Peyer's patch (tissue), 4 donors: ENCODE results near the gene ZNF222.

Experiments used
- POLR2A ChIP-seq, 2 donors: fragments of 450-650 bp; IDR thresholded peaks; one replicate each; pipeline ENCODE4 v1.5.1; 2017; ENCODE audit warnings: antibody characterized with exemption in 2 of 2, mild to moderate bottlenecking in 2 of 2, moderate library complexity in 2 of 2
- TF ChIP-seq, protein P1 (sequence below), 6 experiments: fragments of 450-650 bp in 4 of 6; fragments of 200-600 bp in 2 of 6; sonication (generic) in 1 of 6; IDR thresholded peaks; one replicate each; pipeline ENCODE4 v1.5.1; 2017 to 2019; ENCODE audit warnings: antibody characterized with exemption in 6 of 6, mild to moderate bottlenecking in 3 of 6, moderate library complexity in 1 of 6

GRCh38 chr19:43983544-43983911 is 41.7 kb upstream of the ZNF222 start:
- no peak for TF ChIP-seq POLR2A (IDR thresholded peaks at IDR 0.05)
- TF ChIP-seq, protein P1, sequence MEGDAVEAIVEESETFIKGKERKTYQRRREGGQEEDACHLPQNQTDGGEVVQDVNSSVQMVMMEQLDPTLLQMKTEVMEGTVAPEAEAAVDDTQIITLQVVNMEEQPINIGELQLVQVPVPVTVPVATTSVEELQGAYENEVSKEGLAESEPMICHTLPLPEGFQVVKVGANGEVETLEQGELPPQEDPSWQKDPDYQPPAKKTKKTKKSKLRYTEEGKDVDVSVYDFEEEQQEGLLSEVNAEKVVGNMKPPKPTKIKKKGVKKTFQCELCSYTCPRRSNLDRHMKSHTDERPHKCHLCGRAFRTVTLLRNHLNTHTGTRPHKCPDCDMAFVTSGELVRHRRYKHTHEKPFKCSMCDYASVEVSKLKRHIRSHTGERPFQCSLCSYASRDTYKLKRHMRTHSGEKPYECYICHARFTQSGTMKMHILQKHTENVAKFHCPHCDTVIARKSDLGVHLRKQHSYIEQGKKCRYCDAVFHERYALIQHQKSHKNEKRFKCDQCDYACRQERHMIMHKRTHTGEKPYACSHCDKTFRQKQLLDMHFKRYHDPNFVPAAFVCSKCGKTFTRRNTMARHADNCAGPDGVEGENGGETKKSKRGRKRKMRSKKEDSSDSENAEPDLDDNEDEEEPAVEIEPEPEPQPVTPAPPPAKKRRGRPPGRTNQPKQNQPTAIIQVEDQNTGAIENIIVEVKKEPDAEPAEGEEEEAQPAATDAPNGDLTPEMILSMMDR (IDR thresholded peaks at IDR 0.05): no peak
